GM20000 (cell line): ENCODE data around the gene NEURL1.

Experiments used
- DNase-seq: peaks from one replicate; pipeline ENCODE4 v3.0.0; 2012; ENCODE audit warnings: low spot score
- TF ChIP-seq, protein P1 (sequence below): IDR thresholded peaks from 2 replicates; pipeline ENCODE4 v1.5.1; 2012; ENCODE audit warnings: mild to moderate bottlenecking, control low read depth; ENCODE audit errors: extremely low read depth, missing control alignments

NEURL1 gene

DNA sequence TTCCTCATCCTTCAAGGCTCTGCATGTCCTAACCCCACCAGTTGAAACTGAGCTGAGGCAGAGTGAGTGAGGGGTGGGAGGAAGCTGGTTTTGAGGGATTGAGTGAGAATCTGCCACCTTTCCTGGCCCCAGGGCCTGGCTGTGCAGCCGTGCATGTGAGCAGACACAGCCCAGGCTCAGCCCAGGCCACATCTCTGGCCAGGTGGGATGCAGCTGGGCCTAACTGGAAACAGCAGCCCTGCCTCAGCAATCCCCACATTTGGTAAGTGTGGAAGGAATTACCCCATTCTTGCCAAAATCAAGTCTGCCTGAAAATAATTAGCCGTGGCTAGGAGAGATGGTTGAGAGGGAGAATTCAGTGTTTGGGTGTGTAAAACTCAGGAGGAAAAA lies 116.6 kb downstream of the NEURL1 start:
- TF ChIP-seq, protein P1, sequence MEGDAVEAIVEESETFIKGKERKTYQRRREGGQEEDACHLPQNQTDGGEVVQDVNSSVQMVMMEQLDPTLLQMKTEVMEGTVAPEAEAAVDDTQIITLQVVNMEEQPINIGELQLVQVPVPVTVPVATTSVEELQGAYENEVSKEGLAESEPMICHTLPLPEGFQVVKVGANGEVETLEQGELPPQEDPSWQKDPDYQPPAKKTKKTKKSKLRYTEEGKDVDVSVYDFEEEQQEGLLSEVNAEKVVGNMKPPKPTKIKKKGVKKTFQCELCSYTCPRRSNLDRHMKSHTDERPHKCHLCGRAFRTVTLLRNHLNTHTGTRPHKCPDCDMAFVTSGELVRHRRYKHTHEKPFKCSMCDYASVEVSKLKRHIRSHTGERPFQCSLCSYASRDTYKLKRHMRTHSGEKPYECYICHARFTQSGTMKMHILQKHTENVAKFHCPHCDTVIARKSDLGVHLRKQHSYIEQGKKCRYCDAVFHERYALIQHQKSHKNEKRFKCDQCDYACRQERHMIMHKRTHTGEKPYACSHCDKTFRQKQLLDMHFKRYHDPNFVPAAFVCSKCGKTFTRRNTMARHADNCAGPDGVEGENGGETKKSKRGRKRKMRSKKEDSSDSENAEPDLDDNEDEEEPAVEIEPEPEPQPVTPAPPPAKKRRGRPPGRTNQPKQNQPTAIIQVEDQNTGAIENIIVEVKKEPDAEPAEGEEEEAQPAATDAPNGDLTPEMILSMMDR = no peak
- DNase-seq = no peak

- DNase-seq = no peak
- TF ChIP-seq, protein P1 = no peak
These were observed 117.5 kb downstream of the NEURL1 start for GRCh38 chr10:103610921-103611511.

GRCh38 chr10:103612462-103613365 lies 119.2 kb downstream of the NEURL1 start:
- no peak for DNase-seq
- TF ChIP-seq, protein P1 = no peak

- TF ChIP-seq, protein P1 = no peak
- DNase-seq = no peak
These were observed 120.1 kb downstream of the NEURL1 start for GRCh38 chr10:103613616-103614015.

DNA sequence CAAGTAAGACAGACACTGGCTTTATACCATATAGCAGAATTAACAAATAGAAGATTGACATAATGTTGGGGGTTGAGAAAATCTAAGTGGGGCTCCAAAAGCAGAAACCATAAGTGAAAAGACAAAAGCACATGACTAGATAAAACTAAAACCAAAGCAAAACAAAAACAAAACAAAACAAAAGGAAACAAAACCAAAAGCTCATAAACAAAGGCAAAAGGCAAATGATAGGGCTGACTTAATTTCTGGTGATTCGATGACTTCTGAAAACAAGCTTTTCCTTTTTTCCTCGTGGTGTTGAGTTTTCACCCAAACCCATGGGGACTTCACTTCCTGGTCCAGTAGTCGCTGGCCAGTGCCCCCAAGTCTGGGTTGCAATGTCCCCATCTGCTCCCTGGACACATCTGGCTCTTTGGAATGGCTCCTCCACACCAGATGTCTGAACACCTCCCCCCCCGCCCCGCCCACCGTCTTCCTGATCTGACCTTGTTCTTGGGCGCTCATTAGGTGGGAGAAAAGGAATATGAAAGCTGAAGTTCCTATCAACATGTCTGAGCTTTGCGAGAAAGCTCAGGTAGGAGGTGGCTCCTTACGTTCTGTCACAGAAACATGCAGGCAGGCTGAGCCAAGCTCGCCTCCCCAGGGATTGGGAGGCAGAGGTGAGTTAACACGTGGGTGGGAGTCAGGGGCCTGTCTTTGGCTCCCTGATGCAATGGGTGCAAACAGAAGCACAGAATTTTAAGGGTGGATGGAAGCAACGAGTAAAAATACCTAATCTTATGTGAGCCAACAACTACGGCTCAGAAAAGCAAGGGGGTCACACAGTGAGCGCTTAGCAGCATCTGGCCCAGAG lies 121.0 kb downstream of the NEURL1 start:
- DNase-seq = no peak
- TF ChIP-seq, protein P1 = no peak

DNA sequence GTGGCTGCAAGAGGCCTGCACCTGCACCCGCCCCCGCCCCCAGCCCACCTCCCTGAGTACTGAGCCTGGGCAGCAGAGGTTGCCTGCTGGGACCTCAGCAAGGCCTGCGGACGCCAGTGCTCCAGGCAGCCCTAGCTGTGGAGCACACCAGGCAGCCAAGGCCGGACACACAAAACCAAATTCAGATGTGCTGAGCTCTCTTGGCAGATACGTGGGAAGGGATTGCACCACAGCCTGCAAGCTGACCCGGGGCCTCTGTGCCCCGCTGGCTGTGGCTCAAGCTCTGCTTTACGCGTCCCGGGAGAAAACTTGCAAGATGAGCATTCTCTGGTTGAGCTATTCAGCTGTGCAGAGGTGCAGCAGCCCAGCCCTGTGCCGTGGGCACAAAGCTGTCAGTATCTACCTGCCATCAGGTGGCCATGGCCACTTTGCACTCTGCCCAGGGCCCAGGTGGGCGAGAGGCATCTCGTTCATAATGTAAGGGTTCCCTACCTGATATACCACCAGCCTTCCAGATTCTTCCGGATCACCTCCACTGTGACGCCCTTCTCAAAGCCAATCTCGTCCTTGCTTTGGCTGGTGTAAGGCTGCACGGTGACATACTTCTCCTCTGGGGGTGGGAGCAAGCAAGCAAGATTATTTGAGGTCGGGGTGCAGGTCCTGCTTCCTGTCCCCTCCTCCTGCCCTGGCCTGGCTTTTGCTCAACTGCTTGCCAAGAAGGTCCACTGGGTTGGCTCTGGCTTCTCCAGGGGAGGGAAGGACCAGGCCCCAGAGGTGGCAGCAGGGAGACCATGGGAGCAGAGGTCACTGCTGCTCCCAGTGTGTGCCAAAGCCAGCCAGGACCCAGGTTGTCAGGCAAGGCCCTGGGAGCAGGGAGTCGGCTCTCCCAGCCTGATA lies 123.4 kb downstream of the NEURL1 start:
- TF ChIP-seq, protein P1 = no peak
- no peak for DNase-seq
